WI38 (cell line): ENCODE data around the gene HEY2.

Experiments used
- H3K4me3 ChIP-seq: 2 replicates; pipeline ENCODE4 v1.5.1; 2011; ENCODE audit warnings: low read depth, mild to moderate bottlenecking, control low read depth, low read length
- CTCF ChIP-seq: IDR thresholded peaks from 2 replicates; pipeline ENCODE4 v1.5.1; 2012; ENCODE audit warnings: low read depth, mild to moderate bottlenecking, control low read depth, low read length

HEY2 gene

GRCh38 chr6:125733516-125734300 is 15.7 kb upstream of the HEY2 start:
- TF ChIP-seq CTCF, result no peak
- H3K4me3 ChIP-seq, result no peak overlapping the region

GRCh38 chr6:125738276-125738675 is 11.2 kb upstream of the HEY2 start:
- no peak overlapping the region for H3K4me3 ChIP-seq

DNA sequence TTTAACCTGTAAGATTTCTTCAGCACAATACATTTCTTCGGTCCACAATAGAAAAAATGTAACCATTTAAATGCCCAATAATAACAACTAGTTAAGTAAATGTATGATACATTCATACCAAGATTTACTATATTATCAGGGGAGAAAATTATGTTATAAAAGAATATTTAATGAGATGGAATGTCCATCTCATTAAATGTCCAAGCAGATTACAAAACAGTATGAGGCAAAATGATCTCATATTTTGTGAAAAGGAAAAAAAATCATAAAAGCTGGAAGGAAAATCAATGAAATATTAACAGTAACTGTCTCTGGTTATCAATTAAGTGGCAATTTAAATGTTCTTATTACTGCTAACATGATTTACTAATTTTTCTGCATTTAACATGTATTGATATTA is 10.1 kb upstream of the HEY2 start:
- no peak overlapping the region for H3K4me3 ChIP-seq
- no peak for TF ChIP-seq CTCF

More at GRCh38 chr6:125738276-125738675, 11.2 kb upstream of the HEY2 start:
- TF ChIP-seq CTCF, result no peak

DNA sequence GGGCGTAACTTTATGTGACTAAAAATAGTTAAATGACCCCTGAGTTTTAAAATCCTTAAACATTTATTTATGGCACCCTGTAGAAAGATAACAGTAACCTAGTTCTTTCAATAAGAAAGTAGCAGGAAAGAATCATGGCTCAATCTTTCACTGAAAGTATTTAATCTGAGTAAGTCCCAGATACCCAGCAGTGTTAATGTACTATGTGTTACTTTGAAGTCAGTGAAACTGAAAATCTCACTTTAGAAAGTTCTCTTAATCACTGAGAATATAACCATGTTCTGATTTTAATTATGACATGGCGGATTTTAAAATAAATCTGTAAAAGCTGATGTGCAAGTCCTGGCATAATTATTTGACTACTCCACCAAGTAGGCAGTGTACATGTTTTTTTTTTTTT is 8.1 kb upstream of the HEY2 start:
- no peak for TF ChIP-seq CTCF
- no peak overlapping the region for H3K4me3 ChIP-seq

GRCh38 chr6:125742024-125742423 is 7.4 kb upstream of the HEY2 start:
- H3K4me3 ChIP-seq, result no peak overlapping the region
- no peak for TF ChIP-seq CTCF

DNA sequence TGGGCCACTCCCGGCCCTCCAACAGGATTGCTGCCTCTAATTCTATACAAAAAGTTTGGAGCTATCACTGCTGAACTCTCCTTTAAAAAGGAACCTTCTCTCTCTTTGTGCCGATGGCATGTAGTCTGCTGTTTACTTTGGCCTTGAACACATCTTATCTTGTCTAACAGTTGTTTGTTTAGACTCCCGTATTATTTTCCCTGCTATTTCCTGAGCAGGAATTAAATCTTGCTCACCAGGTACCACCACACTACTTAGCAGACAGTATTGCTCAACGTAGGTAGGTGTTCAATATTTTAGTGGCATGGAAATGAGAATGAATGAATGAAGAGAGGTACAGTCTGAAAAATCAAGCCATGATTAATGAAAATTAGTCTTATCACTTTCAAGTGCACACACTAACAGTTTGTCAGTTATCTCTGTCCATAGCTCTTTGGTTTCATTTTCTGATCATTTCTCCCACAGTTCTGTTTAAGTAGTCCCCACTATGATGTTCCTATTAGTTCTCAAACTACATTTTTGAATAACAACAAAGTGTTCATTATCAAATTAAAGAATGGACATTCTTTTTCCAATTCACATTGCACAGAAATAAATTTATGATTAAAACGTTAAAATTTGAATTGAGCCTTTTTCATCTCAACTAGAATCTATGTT is 6.8 kb upstream of the HEY2 start:
- no peak overlapping the region for H3K4me3 ChIP-seq
- no peak for TF ChIP-seq CTCF

DNA sequence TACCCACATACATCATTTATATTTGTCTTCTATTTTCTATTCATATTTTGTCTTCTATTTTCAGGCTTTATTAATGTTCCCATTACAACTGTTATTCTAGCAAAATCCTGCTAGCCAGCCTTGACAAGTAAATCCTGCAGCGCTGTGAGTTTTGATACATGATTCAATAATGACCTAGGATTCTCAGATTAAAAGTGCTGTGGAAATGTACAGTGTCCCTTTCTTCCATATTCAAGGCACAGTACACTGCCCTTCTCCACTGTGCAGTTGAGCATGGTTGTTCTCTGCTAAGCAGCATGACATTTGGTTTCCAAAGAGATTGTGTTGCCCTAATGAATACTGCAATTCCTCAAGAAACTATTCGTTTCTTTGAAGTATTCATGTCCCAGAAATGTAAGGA is 5.8 kb upstream of the HEY2 start:
- no peak for TF ChIP-seq CTCF
- H3K4me3 ChIP-seq, result no peak overlapping the region
